Cardiac muscle cell (in vitro differentiated cells and primary cell): ENCODE data around the gene PLA2G6. TPM values are rescaled to one million over a fixed set of nuclear protein-coding genes. Genes with fewer than 3 reads are reported as not detected.

Source experiments
- DNase-seq, 2 donors: peaks; one replicate each; pipeline versions ENCODE4 v3.0.0 to v3.0.0-alpha.2; 2010 to 2017; ENCODE audit warnings: low read depth in 1 of 2, low spot score in 1 of 2
- H3K27ac ChIP-seq: fragments of 200-600 bp; sonication (generic); 2 replicates; pipeline ENCODE4 v1.5.1; 2016
- H3K27me3 ChIP-seq: fragments of 200-600 bp; sonication (generic); 2 replicates; pipeline ENCODE4 v1.6.0; 2016; ENCODE audit warnings: control low read depth
- H3K36me3 ChIP-seq: fragments of 200-600 bp; sonication (generic); 2 replicates; pipeline ENCODE4 v1.5.1; 2016; ENCODE audit warnings: control low read depth
- H3K4me1 ChIP-seq: fragments of 200-600 bp; sonication (generic); 2 replicates; pipeline ENCODE4 v1.8.1; 2017; ENCODE audit warnings: low read depth, mild to moderate bottlenecking, mixed run types
- H3K4me3 ChIP-seq: fragments of 200-600 bp; sonication (generic); 2 replicates; pipeline ENCODE4 v1.5.1; 2016; ENCODE audit warnings: mild to moderate bottlenecking
- H3K9me3 ChIP-seq: fragments of 200-600 bp; sonication (generic); 2 replicates; pipeline ENCODE4 v1.5.1; 2017; ENCODE audit warnings: low read depth, mild to moderate bottlenecking, control low read depth
- polyA plus RNA-seq: library from polyadenylated mRNA; unstranded; fragments of >200 nt; fragmentation: Nextera tagmentation; extraction: Ambion mirVana; gene quantifications from 2 replicates; pipeline ENCODE4 v1.2.1, GENCODE V29; 2016
- total RNA-seq: library from RNA; depleted of rRNA; stranded (reverse); fragments of >200 nt; gene quantifications from 2 replicates; pipeline ENCODE4 v1.2.3, GENCODE V29; 2016
- TF ChIP-seq, protein P1 (sequence below): IDR thresholded peaks from 2 replicates; pipeline ENCODE4 v1.5.1; 2012; ENCODE audit warnings: low read depth, mild to moderate bottlenecking, low read length

The PLA2G6 gene
- total and polyA plus RNA-seq, 2 experiments from 2014 or later: 30.9 to 41.5 TPM

DNA sequence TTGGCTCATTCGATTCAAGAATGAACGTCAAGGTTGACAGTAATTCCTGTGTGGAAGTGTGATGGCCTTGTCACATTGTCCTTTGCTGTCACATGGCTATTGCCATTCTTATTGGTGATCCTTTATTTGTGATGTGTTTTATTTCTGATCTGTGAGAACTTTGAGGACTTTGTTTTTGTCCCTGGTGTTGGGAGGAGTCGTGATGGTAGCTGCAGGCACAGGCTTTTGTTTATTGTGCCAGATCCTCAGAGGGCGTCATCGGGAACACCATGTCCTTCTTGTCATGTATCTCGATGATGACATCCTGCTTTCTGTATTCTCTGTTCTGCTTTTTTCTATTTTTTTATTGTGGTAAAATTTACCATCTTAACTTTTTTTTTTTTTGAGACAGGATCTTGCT, 118.8 kb downstream of the PLA2G6 start:
- Histone ChIP-seq H3K4me1 (peaks cover 1% of the 10 kb centered on the region), H3K36me3 (peaks cover 11% of the 10 kb centered on the region), H3K9me3 (no peaks in the 10 kb centered on the region), H3K27ac (no peak overlapping the region), H3K27me3 (no peaks in the 10 kb centered on the region), H3K4me3 (no peak overlapping the region)
- TF ChIP-seq, protein P1, sequence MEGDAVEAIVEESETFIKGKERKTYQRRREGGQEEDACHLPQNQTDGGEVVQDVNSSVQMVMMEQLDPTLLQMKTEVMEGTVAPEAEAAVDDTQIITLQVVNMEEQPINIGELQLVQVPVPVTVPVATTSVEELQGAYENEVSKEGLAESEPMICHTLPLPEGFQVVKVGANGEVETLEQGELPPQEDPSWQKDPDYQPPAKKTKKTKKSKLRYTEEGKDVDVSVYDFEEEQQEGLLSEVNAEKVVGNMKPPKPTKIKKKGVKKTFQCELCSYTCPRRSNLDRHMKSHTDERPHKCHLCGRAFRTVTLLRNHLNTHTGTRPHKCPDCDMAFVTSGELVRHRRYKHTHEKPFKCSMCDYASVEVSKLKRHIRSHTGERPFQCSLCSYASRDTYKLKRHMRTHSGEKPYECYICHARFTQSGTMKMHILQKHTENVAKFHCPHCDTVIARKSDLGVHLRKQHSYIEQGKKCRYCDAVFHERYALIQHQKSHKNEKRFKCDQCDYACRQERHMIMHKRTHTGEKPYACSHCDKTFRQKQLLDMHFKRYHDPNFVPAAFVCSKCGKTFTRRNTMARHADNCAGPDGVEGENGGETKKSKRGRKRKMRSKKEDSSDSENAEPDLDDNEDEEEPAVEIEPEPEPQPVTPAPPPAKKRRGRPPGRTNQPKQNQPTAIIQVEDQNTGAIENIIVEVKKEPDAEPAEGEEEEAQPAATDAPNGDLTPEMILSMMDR: no peak
- no peak for DNase-seq

Other genes starting within 250 kb of the PLA2G6 start
- 0.80 and 0.99 TPM in 2 replicates for gene C22orf23, start 228.2 kb downstream of the PLA2G6 start, total RNA-seq
- 1.1 and 2.5 TPM in 2 replicates for gene C22orf23, start 228.2 kb downstream of the PLA2G6 start, polyA plus RNA-seq
- 63.3 and 127 TPM in 2 replicates for gene POLR2F, start 228.1 kb downstream of the PLA2G6 start, total RNA-seq
- 124 and 183 TPM in 2 replicates for gene POLR2F, start 228.1 kb downstream of the PLA2G6 start, polyA plus RNA-seq
- 0.03 TPM in 1 of 2 replicates, not detected in the other for gene SOX10, start 197.3 kb downstream of the PLA2G6 start, total RNA-seq
- gene SOX10, start 197.3 kb downstream of the PLA2G6 start, polyA plus RNA-seq: not detected in 2 replicates
- 57.8 and 62.4 TPM in 2 replicates for gene PICK1, start 124.4 kb downstream of the PLA2G6 start, total RNA-seq
- gene PICK1, start 124.4 kb downstream of the PLA2G6 start, polyA plus RNA-seq: 51.7 and 60.4 TPM in 2 replicates
- gene SLC16A8, start 97.6 kb downstream of the PLA2G6 start, total RNA-seq: 0.60 and 1.0 TPM in 2 replicates
- 1.7 and 3.7 TPM in 2 replicates for gene SLC16A8, start 97.6 kb downstream of the PLA2G6 start, polyA plus RNA-seq
- gene BAIAP2L2, start 71.1 kb downstream of the PLA2G6 start, total RNA-seq: 2.3 and 2.8 TPM in 2 replicates
- gene BAIAP2L2, start 71.1 kb downstream of the PLA2G6 start, polyA plus RNA-seq: 1.2 and 1.3 TPM in 2 replicates
- 3.6 and 4.1 TPM in 2 replicates for gene MAFF, start 20.2 kb upstream of the PLA2G6 start, total RNA-seq
- gene MAFF, start 20.2 kb upstream of the PLA2G6 start, polyA plus RNA-seq: 2.9 and 4.3 TPM in 2 replicates
- gene TMEM184B, start 91.2 kb upstream of the PLA2G6 start, total RNA-seq: 65.7 and 70.3 TPM in 2 replicates
- 59.6 and 68.8 TPM in 2 replicates for gene TMEM184B, start 91.2 kb upstream of the PLA2G6 start, polyA plus RNA-seq
- gene CSNK1E, start 135.6 kb upstream of the PLA2G6 start, total RNA-seq: 198 and 262 TPM in 2 replicates
- gene CSNK1E, start 135.6 kb upstream of the PLA2G6 start, polyA plus RNA-seq: 179 and 193 TPM in 2 replicates